Panc1 (cell line): ENCODE measurements around the gene SSBP4. TPM values are rescaled to one million over a fixed set of nuclear protein-coding genes. Genes with fewer than 3 reads are reported as not detected.

Experiments
- ATAC-seq: fragments of 200-7000 bp; cut with Tn5 transposase; 2 replicates; pipeline ENCODE4 v1.9.1; 2020; ENCODE audit warnings: mild to moderate bottlenecking, moderate library complexity
- BruUV-seq: library from RNA; stranded (reverse); fragments of 400-500 nt; replicated peaks from 2 replicates; lab custom pipeline; 2021; lab: Mats Ljungman, UMichigan
- CTCF ChIA-PET: fragments of 300-600 bp; sonication (Branson Sonifier 250); formaldehyde crosslinking; loops from one replicate; lab custom pipeline; 2022; ENCODE audit warnings: antibody characterized with exemption; lab: Charles Lee
- POLR2A ChIA-PET: fragments of 300-600 bp; sonication (Branson Sonifier 250); formaldehyde crosslinking; loops from one replicate; lab custom pipeline; 2022; ENCODE audit warnings: antibody characterized with exemption; lab: Charles Lee
- DNase-seq: peaks from one replicate; pipeline ENCODE4 v3.0.0-alpha.2; 2010; ENCODE audit warnings: low read depth, low spot score
- H3K27ac ChIP-seq: 2 replicates; pipeline ENCODE4 v1.5.1; 2011; ENCODE audit warnings: mild to moderate bottlenecking, low read length, inconsistent platforms
- H3K27me3 ChIP-seq: fragments of 200-500 bp; sonication (Bioruptor generic); 2 replicates; pipeline ENCODE4 v1.6.0; 2014; ENCODE audit warnings: low read length, inconsistent platforms; ENCODE audit not compliant: control insufficient read depth, insufficient read depth
- H3K36me3 ChIP-seq: fragments of 200-500 bp; sonication (Bioruptor generic); 2 replicates; pipeline ENCODE4 v1.5.1; 2014; ENCODE audit warnings: inconsistent platforms, mild to moderate bottlenecking, low read length, moderate library complexity; ENCODE audit not compliant: control insufficient read depth, insufficient read depth
- H3K4me1 ChIP-seq: 2 replicates; pipeline ENCODE4 v1.5.1; 2011; ENCODE audit warnings: inconsistent platforms, mild to moderate bottlenecking, low read length, moderate library complexity; ENCODE audit not compliant: control insufficient read depth, insufficient read depth
- H3K4me3 ChIP-seq, 2 experiments: 2 replicates each; pipeline ENCODE4 v1.5.1; 2011 to 2012; ENCODE audit warnings: low read depth in 2 of 2, low read length in 2 of 2, mild to moderate bottlenecking in 2 of 2, inconsistent platforms in 1 of 2, moderate library complexity in 1 of 2
- H3K9me3 ChIP-seq: fragments of 200-500 bp; sonication (Bioruptor generic); 2 replicates; pipeline ENCODE4 v1.5.1; 2014; ENCODE audit warnings: low read depth, mild to moderate bottlenecking, inconsistent platforms, low read length, moderate library complexity; ENCODE audit not compliant: control insufficient read depth, insufficient read depth
- CTCF ChIP-seq: fragments of 450-650 bp; IDR thresholded peaks from 2 replicates; pipeline ENCODE4 v1.5.1; 2017; ENCODE audit warnings: mild to moderate bottlenecking
- POLR2AphosphoS5 ChIP-seq: IDR thresholded peaks from 2 replicates; pipeline ENCODE4 v1.6.1; 2012; ENCODE audit warnings: mild to moderate bottlenecking, low read depth, low read length, moderate library complexity
- REST ChIP-seq, 2 experiments: IDR thresholded peaks; 2 replicates each; pipeline ENCODE4 v1.6.1; 2011 to 2012; ENCODE audit warnings: low read depth in 2 of 2, control low read depth in 1 of 2, low read length in 1 of 2, mild to moderate bottlenecking in 1 of 2, moderate library complexity in 1 of 2; ENCODE audit not compliant: insufficient read depth in 1 of 2
- SIN3A ChIP-seq: IDR thresholded peaks from 2 replicates; pipeline ENCODE4 v1.6.1; 2012; ENCODE audit warnings: low read depth, mild to moderate bottlenecking, low read length, moderate library complexity, borderline replicate concordance; ENCODE audit not compliant: insufficient read depth
- TCF7L2 ChIP-seq: IDR thresholded peaks from 2 replicates; pipeline ENCODE4 v1.6.1; 2011; ENCODE audit warnings: mild to moderate bottlenecking, low read depth, low read length, inconsistent platforms
- in situ Hi-C: cut with HindIII; loops from 2 replicates; pipeline ENCODE4 v1.10.0; 2016; ENCODE audit warnings: low sequenced_read_pairs, low pct_unique_long_range_greater_than_20kb
- intact Hi-C: fragments of 100-400 bp; cut with micrococcal nuclease; formaldehyde crosslinking; loops from one replicate; pipeline ENCODE4 v1.10.0; 2022; ENCODE audit not compliant: unreplicated experiment
- total RNA-seq: library from RNA; stranded (reverse); gene quantifications from one replicate; pipeline ENCODE4 v1.2.1, GENCODE V29; 2021; ENCODE audit not compliant: unreplicated experiment

Gene SSBP4
- total RNA-seq, 1 experiment from 2014 or later: 128 TPM

GRCh38 chr19:18473706-18474087, 54.5 kb downstream of the SSBP4 start:
- intact Hi-C loops (no loop called here), in situ Hi-C loops (no loop called here)
- no peaks in the 10 kb centered on the region for H3K9me3 ChIP-seq
- ChIA-PET POLR2A (interaction anchor here (0.6 kb wide), 1 partner anchor 370 kb away, joined by 3 read pairs; no protein-coding TSS in a partner anchor), CTCF (interaction anchor here (0.6 to 1.0 kb wide), 2 partner anchors 12 to 116 kb away, joined by 4 to 12 read pairs; no protein-coding TSS in a partner anchor)
- TF ChIP-seq TCF7L2: no peak
- TF ChIP-seq SIN3A: no peak
- no peak for TF ChIP-seq REST (IDR thresholded peaks at IDR 0.05; ENCODE audit: insufficient read depth in 1 of 2, low read depth in 2 of 2, low read length in 1 of 2)
- no peak for TF ChIP-seq POLR2AphosphoS5
- no TSS peak for BruUV-seq
- no peak overlapping the region for H3K4me3 ChIP-seq
- no peak overlapping the region for H3K27ac ChIP-seq
- H3K36me3 ChIP-seq: no peaks in the 10 kb centered on the region
- H3K4me1 ChIP-seq: peaks cover 9% of the 10 kb centered on the region; the same call in 1 of the 2 replicates
- H3K27me3 ChIP-seq: no peaks in the 10 kb centered on the region
- ATAC-seq (no peak), DNase-seq (no peak)

- in situ Hi-C loops: no loop called here
Measured at GRCh38 chr19:18474366-18474887, 55.2 kb downstream of the SSBP4 start.

More at GRCh38 chr19:18474366-18474887, 55.2 kb downstream of the SSBP4 start:
- ChIA-PET CTCF (interaction anchor here (1.0 kb wide), 1 partner anchor 115 kb away, joined by 12 read pairs; no protein-coding TSS in a partner anchor), POLR2A (interaction anchor here (0.6 kb wide), 1 partner anchor 369 kb away, joined by 3 read pairs; no protein-coding TSS in a partner anchor)
- no peak for ATAC-seq
- no peaks in the 10 kb centered on the region for H3K9me3 ChIP-seq
- no TSS peak for BruUV-seq
- no peak overlapping the region for H3K27ac ChIP-seq
- peaks cover 14% of the 10 kb centered on the region; the same call in 1 of the 2 replicates for H3K4me1 ChIP-seq
- no peak for DNase-seq
- H3K27me3 ChIP-seq: no peaks in the 10 kb centered on the region
- H3K4me3 ChIP-seq: no peak overlapping the region
- intact Hi-C loops: no loop called here
- TF ChIP-seq TCF7L2: no peak
- TF ChIP-seq CTCF: no peak
- TF ChIP-seq REST (IDR thresholded peaks at IDR 0.05; ENCODE audit: insufficient read depth in 1 of 2, low read depth in 2 of 2, low read length in 1 of 2): no peak
- no peak for TF ChIP-seq POLR2AphosphoS5
- no peaks in the 10 kb centered on the region for H3K36me3 ChIP-seq
